GM21360 (cell line): ENCODE data around the gene ADAMTS17.

ENCODE experiments used
- ATAC-seq: cut with Tn5 transposase; IDR thresholded peaks from one replicate; pipeline ENCODE4 v1.9.1; 2021; ENCODE audit warnings: mild to moderate bottlenecking, moderate library complexity; ENCODE audit not compliant: unreplicated experiment

Gene ADAMTS17

DNA sequence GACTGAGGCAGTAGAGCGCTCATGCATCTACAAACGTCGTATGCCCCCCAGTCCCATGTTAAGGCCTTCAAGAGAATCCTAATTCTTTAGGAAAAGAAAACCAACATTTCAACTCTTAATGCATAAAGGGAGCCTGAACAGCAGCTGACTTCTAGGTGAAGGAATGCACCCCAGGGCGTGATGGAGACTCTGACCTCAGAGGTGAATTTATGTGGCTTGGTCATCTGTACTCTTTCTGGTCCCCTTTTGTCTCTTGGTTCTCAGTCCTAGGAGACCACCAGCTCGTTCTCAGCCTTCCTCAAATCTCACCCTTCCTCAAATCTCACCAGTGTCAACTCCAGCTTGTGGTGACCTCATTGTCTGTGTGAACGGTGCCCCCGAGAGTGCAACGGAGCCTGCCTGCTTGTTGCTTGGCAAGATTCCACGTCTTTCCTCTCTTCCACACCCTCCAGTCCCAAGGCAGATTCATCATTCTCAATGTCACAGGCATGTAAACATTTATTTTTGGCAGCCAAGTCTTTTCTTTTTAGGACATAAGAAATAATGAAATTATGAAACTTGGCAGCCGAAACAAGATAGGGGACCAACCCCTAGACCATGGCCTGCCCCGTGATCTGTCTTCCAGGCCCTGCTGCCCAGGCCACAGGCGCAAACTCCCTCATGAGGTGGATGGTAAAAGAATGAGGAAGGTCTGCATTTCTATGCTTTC lies 166.2 kb downstream of the ADAMTS17 start:
- no peak for ATAC-seq

DNA sequence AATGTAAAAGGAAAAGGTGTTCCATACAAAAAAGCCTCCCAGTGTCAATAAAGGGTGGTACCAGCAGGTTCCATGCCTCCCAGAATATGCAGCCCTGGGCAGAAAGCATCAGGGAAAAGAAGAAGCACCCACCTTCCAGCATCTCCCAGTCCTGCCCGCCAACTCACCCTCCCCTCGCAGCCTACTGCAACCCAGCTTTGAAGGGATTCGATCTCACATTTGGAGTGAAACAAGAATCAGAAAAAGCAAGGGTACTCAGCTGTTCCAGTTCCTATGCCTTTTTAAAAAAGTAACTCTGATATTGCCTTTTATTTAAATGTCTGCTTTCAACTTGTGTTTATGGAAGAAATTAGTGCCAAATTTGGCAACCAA lies 166.9 kb downstream of the ADAMTS17 start:
- no peak for ATAC-seq

DNA sequence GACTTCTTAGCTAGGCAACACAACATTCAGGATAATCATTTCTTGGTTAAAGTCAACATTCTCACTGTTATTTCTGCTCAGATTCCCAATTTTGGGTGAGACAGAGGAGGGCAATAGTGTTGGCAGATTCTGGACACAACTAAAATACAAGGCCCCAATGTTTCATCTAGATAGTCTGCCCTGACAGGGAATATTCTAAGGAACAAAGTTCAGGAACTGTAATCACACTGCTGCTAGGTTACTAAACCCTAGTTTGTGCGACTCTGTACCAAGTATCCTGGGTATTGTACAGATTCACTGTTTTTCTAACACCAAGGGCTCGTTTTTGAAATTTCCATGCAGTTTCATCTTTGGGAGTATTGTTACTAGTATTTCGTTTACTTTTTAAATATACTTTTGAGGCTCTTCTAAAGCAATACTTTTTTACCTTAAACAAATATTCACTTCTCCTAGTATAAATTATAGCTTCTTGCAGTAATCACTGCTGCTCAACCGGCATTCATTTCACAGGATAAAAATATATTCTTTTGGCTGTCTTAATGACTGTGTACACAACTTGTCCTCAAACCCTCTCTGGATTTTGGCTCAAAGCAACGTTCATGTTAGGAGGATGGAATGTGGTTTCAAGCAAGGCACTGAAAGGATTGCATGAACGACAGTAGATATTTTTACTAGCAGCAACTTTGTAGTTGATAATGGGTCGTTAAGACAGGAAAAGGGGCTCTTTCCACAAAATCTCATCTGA lies 167.4 kb downstream of the ADAMTS17 start:
- no peak for ATAC-seq

DNA sequence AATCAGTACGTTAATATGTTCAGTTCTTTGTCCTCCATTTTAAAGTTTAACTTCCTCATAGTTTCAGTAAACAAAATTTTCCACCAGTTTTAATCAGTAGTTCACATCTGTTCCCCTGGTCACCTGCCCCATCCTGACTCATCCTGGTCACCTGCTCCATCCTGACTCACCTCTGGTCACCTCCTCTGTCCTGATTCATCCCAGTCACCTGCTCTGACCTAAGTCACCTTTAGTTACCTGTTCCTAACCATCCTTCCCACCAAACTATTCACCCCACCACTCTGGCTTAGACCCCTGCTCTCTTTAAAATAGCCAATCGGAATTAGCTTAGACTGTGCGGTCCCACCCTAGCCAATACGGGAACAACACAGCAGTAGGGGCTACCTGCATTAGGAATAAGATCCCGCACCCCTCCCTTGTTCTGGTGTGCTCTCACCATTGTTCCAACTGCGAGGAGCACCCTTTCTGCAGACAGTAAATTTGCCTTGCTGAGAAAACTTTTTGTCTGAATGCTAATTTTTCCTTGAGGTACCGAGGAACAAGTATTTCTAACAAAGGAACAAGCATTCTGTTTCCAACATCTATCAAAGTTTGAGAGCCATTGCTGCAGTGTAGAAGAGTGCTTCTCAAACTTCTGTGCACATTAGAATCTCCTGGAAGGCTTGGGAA lies 169.3 kb downstream of the ADAMTS17 start:
- ATAC-seq: no peak

- no peak for ATAC-seq
These were observed 170.4 kb downstream of the ADAMTS17 start for GRCh38 chr15:100171411-100171810.

DNA sequence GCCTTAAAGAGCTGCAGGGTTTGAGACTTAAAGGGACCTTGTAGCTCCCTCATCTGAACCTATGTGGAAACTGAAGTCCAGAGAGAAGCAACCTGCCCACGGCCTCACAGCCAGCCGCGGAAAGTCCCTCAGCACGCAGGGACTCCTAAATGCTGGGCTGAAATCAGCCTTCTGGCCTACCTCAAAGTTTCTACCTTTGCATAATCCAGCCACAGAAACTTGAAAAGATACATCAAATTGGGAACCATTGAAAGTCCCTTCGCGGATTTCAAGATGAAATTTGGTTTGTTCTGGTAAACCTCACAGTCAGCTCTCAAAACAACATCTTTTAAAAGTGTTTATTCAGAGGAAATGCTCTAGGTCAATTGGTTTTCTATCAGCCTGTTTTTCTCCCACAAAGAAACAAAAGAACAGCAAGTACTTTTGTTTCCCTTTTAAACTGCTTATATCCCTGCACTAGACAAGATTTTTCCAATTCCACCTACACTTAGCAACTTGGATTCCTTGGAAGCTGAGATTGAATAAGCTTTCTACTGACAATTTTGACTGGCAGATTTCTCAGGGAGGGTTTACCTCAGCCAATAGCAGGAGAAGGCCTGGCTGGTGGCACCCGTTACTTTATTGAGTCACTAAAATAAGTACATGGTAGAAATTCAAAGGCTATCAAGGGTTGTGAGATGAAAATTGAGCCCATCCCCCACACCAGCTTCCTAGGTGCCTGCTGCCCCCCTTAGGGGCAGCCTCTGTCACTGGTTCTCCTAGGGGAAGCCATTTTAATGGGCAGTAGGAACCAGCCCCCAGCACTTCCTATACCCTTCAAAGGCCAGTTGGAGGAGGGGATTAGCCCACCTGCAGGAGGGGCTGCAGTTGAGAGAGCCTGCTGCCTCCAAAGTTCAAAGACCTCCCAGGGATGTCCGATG lies 171.2 kb downstream of the ADAMTS17 start:
- ATAC-seq: peak; percentile 91

GRCh38 chr15:100169615-100170290 lies 172.0 kb downstream of the ADAMTS17 start:
- ATAC-seq: no peak

- ATAC-seq: no peak
These were observed 173.0 kb downstream of the ADAMTS17 start for GRCh38 chr15:100168787-100169186.

- no peak for ATAC-seq
These were observed 173.8 kb downstream of the ADAMTS17 start for GRCh38 chr15:100167884-100168375.

DNA sequence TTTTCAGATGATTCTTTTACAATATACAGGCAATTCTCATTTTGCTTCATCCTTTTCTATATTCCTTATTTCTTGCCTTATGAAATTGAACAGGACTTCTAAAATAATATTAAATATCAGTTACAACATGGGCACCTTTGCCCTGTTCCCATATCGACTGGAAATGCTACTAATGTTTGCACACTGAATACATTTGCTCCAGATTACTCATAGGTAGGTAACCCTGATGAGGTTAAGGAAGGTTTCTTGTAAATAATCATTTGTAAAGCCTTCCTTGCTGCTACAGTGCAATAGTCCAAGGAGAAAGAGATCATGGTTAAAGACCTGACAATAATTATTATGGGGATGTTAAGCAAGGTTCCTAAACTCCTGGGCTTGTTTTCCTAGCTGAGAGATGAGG lies 175.5 kb downstream of the ADAMTS17 start:
- ATAC-seq: no peak

DNA sequence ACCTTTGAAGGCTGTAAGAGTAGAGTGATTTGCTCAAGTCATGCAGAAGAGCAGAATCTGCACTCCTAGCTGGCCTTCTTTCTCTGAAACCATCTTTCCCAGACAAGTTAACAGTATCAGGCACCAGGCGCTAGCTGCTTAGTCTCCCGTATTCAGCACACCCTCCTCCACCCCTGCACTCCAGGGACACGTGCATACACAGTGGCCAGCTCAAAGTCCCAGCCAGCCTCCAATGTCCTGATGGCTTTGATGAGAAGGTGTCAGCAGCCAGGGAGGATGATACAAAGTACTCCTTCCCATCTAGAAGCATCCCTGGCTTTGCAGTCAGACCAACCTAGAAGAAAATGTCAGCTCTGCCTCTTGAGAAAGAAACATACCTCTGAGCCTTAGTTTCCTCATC lies 177.8 kb downstream of the ADAMTS17 start:
- ATAC-seq: no peak

DNA sequence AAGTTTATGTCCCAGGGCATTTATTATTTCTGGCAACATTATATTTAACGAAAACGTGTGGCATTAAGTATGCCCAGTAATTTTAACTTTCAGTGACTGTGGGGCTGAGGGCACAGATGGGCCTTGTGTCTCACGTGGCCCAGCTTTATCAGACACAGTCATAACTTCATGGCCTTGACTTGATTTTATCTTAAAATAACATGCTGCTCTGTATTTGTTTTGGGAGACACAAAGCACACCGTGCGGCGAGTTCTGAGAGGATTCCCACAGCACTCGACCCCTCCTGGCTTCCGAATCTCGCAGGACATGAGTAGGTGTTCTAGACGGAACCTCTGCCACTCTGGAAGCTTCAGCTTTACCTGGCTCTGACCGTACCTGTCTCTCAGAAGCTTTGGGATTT lies 180.8 kb downstream of the ADAMTS17 start:
- no peak for ATAC-seq

GRCh38 chr15:100159436-100159835 lies 182.3 kb downstream of the ADAMTS17 start:
- ATAC-seq: no peak

GRCh38 chr15:100158356-100158755 lies 183.4 kb downstream of the ADAMTS17 start:
- no peak for ATAC-seq

DNA sequence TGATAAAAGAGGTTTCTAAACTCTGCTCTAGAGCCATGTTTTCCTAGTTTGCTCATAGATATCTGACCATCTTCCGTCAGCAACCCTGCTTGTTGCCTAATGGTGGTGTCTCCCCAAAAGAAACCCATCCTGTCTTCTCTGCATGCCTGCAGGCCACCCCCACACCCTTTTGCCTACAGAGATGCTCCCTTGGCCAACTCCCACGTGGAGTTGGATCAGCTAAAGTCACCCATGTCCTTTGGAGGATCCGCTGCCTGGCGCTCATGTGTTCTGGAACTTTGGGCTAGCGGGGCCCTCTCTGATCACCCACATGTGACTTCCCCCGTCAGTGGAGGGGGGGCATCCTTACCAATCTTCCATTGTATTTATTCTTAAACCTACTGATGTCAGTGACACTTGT lies 185.6 kb downstream of the ADAMTS17 start:
- no peak for ATAC-seq

- no peak for ATAC-seq
These were observed 187.4 kb downstream of the ADAMTS17 start for GRCh38 chr15:100154338-100154737.

DNA sequence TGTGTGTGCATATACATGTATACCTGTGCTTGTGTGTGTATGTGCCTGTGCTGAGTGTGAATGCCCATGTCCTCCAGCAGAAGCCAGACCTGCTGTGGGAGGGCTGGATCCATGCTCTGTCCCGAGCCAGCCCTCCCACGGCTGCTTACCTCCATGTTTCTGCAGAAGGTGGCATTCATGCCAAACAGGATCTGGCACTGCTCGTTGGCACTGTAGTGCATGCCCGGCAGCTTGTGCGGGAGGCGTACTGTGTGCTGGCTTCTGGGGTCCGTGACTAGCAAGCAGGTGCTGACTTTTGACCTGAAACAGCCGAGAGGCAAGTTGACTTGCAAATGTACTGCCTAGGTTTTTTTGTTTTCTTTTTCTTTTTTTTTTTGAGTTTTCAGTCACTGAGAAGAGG lies 189.3 kb downstream of the ADAMTS17 start:
- no peak for ATAC-seq

DNA sequence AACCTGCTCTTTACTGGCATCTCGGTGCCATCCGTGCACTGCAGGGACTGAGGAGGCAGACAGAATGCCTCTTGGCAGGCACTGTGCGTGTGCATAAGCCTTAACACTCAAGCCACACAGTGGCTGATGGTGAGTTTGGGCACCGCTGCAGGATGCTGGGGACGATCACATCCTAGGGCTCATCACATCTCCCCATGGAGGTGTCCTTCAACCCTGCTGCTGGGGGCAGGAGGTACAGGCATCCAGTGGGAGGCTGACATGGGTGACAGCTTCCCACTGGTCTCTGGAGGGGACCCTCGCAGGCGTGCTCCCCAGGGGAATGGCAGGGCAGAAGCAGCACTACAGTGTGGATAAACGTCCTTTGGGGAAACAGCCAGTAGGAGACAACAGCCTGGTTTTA lies 190.9 kb downstream of the ADAMTS17 start:
- no peak for ATAC-seq

DNA sequence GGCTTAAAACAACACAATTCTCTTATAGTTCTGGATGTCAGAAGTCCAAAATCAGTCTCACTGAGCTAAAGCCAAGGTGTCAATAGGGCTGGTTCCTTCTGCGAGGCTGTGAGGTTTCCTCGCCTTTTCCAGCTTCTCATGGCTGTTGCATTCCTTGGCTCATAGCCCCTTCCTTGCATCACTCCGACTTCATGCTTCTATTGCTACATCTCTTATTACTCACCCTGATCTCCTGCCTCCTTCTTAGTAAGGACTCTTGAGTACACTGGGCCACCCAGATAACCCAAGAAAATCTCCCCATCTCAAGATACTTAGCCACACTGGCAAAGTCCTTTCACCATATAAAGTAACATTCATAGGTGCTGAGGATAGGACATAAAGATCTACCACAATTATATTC lies 193.9 kb downstream of the ADAMTS17 start:
- ATAC-seq: no peak

DNA sequence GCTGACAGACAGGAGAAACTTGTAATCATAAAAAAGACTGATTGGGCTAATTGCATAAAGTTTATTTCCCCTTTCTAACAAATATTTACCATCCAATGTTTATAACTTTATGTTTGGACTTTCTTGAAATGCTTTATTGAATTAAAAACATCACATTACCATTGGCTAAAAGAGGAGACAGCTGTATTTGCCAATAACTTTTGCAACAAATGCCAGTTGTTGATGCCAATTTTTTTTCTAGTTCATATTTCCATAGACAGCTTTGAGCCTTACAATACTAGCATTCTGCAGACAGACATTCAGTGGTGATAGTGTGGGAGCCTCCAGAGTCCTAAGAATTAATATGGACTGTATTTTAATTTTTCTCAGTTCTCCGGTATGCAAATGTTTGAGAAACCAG lies 198.4 kb downstream of the ADAMTS17 start:
- no peak for ATAC-seq
